Lung (tissue), 12 donors: ENCODE data around the gene ANGPTL4. TPM values are rescaled to one million over a fixed set of nuclear protein-coding genes. Genes with fewer than 3 reads are reported as not detected.

Source experiments
- ATAC-seq: fragments of 200-7000 bp; cut with Tn5 transposase; one replicate; pipeline ENCODE4 v1.9.1; 2020; ENCODE audit warnings: moderate number of reproducible peaks; ENCODE audit not compliant: insufficient read depth, low FRiP score
- DNase-seq, 3 donors: peaks; one replicate each; pipeline ENCODE4 v3.0.0-alpha.2; 2013 to 2017
- H3K27ac ChIP-seq, 2 donors: one replicate each; pipeline ENCODE4 v1.5.1; 2013; ENCODE audit warnings: mild to moderate bottlenecking in 2 of 2, moderate library complexity in 2 of 2, control low read depth in 1 of 2, inconsistent platforms in 1 of 2, low read depth in 1 of 2, low read length in 1 of 2
- H3K27me3 ChIP-seq, 3 donors: one replicate each; pipeline ENCODE4 v1.5.1; 2013; ENCODE audit warnings: low read length in 2 of 3; ENCODE audit not compliant: control insufficient read depth in 3 of 3, insufficient read depth in 3 of 3
- H3K36me3 ChIP-seq, 4 donors: one replicate each; pipeline ENCODE4 v1.5.1; 2013; ENCODE audit warnings: low read length in 4 of 4, mild to moderate bottlenecking in 1 of 4, moderate library complexity in 1 of 4; ENCODE audit not compliant: control insufficient read depth in 4 of 4, insufficient read depth in 4 of 4
- H3K4me1 ChIP-seq, 5 donors: one replicate each; pipeline ENCODE4 v1.5.1; 2013; ENCODE audit warnings: low read length in 5 of 5, mild to moderate bottlenecking in 2 of 5, moderate library complexity in 1 of 5; ENCODE audit not compliant: control insufficient read depth in 5 of 5, insufficient read depth in 5 of 5
- H3K4me3 ChIP-seq: one replicate; pipeline ENCODE4 v1.5.1; 2013; ENCODE audit warnings: mild to moderate bottlenecking, control low read depth, moderate library complexity
- H3K9ac ChIP-seq, 2 donors: one replicate each; pipeline ENCODE4 v1.5.1; 2013; ENCODE audit warnings: low read length in 2 of 2, control low read depth in 1 of 2; ENCODE audit not compliant: insufficient read depth in 1 of 2
- H3K9me3 ChIP-seq, 4 donors: one replicate each; pipeline ENCODE4 v1.5.1; 2013; ENCODE audit warnings: low read length in 3 of 4, mild to moderate bottlenecking in 1 of 4, moderate library complexity in 1 of 4; ENCODE audit not compliant: control insufficient read depth in 4 of 4, insufficient read depth in 3 of 4
- CTCF ChIP-seq: IDR thresholded peaks from 2 replicates; pipeline ENCODE4 v1.5.1; 2012; ENCODE audit warnings: mild to moderate bottlenecking; ENCODE audit errors: control extremely low read depth, extremely low read depth
- WGBS, 2 donors: extraction: QIAGEN DNeasy Blood & Tissue Kit; methylation state at CpG; one replicate each; pipeline ENCODE4 v1.1.7; 2013; 5-methylcytosine and 5-hydroxymethylcytosine counted together
- polyA plus RNA-seq, 2 donors: library from polyadenylated mRNA; stranded (reverse); fragments of 200-250 nt; gene quantifications; one replicate each; pipeline ENCODE4 v1.2.1, GENCODE V29; 2013
- total RNA-seq, 2 donors: library from RNA; depleted of rRNA in 1 of 2; stranded (reverse); fragments of >200 nt in 1 of 2; gene quantifications; one replicate each; pipeline ENCODE4 v1.2.1, GENCODE V29; 2014 to 2021
- donor health status: control.
- donor health status: control.
- donor health status: Bipolar disorder and iron deficiency.
- donor health status: healthy.
- donor health status: DM: yes; HTN: yes; CAD: no.

Gene ANGPTL4
- total and polyA plus RNA-seq, 4 donors: 4.4 to 96.3 (median 12.6) TPM

DNA sequence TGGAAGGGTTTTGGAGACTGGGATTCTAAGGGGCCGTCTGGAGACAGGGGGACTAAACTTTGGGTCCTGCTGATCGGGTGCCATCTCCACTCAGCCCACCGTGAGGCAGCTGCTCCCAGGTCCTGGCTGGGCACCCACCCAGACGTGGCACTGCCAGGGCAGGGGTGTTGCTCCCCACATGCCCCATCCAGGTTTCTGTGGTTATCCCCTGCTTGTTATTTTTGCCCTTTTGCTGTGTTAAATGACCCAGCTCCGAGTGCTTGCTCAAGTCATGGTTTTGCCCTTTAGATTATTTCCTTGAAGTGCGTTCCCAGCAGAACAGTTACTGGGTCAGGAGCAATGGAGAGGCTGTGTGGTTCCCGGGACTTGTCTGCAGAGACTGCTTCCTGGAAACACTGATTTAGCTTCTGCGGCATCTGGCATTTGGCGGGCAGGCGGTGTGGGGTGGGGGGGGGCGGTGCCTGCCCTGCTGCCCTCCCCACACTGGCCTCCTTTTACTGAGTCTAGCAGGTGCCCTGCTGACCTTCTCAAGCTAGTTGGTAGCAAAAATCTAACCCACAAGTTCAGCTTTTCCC, 28.1 kb downstream of the ANGPTL4 start:
- H3K27ac ChIP-seq: peak overlapping the region; percentile 62 to 79
- no peaks in the 10 kb centered on the region for H3K27me3 ChIP-seq
- peaks cover 11 to 34% (median 16%) of the 10 kb centered on the region in 5 donors for H3K4me1 ChIP-seq
- WGBS, 2 donors: 25 to 46% methylated on average over 10 to 11 of the region's 11 CpGs
- H3K9ac ChIP-seq: peak overlapping the region in 1 of 2 donors; percentile 25
- H3K9me3 ChIP-seq: no peaks in the 10 kb centered on the region
- DNase-seq (no peak), ATAC-seq (no peak)
- peaks cover 0 to 2% (median under 1%) of the 10 kb centered on the region in 4 donors for H3K36me3 ChIP-seq
- H3K4me3 ChIP-seq: no peak overlapping the region
- TF ChIP-seq CTCF: no peak

DNA sequence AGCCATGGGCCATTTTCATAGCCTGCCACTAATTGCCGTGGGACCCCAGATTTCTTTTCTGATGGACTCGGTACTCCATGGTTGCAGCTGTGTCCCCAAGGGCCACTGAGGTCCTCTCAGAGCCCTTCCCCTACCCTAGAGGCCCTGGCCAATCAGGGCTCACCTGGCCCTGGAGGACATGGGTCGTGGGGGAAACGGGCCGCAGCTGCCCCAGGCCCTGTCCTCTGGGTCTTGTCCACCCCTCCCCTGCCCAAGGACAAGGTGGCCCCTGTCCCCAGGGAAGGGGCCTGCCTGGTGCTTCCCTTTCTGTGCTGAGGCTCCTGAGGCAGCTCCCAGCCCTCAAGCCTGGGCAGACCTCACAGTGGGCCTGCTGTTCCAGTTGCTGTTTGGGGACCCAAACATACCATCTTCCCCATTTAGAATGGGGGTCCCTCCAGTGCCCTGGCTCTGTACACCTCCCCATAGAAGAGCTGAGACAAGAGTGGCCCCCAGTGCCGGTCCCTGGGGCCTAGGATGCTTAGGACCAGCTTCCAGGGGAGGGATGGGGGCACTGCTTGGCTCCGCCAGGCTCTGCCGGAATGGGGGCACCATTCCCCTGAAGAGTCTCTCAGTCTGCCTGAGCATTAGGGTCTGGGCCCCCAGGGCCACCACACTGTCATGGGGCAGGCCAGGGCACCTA, 29.4 kb downstream of the ANGPTL4 start:
- H3K4me1 ChIP-seq: peaks cover 14 to 42% (median 16%) of the 10 kb centered on the region in 5 donors
- peak overlapping the region; percentile 47 to 70 for H3K27ac ChIP-seq
- WGBS, 2 donors: 77 to 88% methylated on average over 8 of the region's 8 CpGs
- no peak overlapping the region for H3K9ac ChIP-seq
- H3K27me3 ChIP-seq: no peaks in the 10 kb centered on the region
- DNase-seq (no peak), ATAC-seq (no peak)
- no peak overlapping the region for H3K4me3 ChIP-seq
- no peaks in the 10 kb centered on the region for H3K9me3 ChIP-seq
- peaks cover 0 to 2% (median 0%) of the 10 kb centered on the region in 4 donors for H3K36me3 ChIP-seq
- TF ChIP-seq CTCF: no peak

GRCh38 chr19:8393871-8394250, 29.9 kb downstream of the ANGPTL4 start:
- Histone ChIP-seq H3K9me3 (no peaks in the 10 kb centered on the region), H3K27me3 (no peaks in the 10 kb centered on the region), H3K4me1 (peaks cover 14 to 42% (median 16%) of the 10 kb centered on the region in 5 donors), H3K4me3 (no peak overlapping the region), H3K27ac (peak overlapping the region; percentile 35 to 47), H3K9ac (no peak overlapping the region), H3K36me3 (peaks cover 0 to 2% (median 0%) of the 10 kb centered on the region in 4 donors)
- DNase-seq (no peak), ATAC-seq (no peak)
- WGBS, 2 donors: 87 to 92% methylated on average over 8 of the region's 8 CpGs
- no peak for TF ChIP-seq CTCF
